ENCODE measurements around the gene ING3.
"Not testable (repeated sequence)": the region's sequence is repeated elsewhere in the genome, so short reads cannot be mapped to it uniquely, and the experiment has no call there.

The ING3 gene

GRCh38 chr7:121002757-121003200, 52.2 kb downstream of the ING3 start:
- DNase-seq (ENCODE audit: low read depth) = peak; percentile 64

GRCh38 chr7:121003986-121004685, 53.6 kb downstream of the ING3 start:
- no peak for DNase-seq (ENCODE audit: low read depth)

- DNase-seq (ENCODE audit: low read depth) = not testable (repeated sequence)
Observed at GRCh38 chr7:121005058-121005457, 54.5 kb downstream of the ING3 start.

- no peak for DNase-seq (ENCODE audit: low read depth)
Observed at GRCh38 chr7:121005996-121006584, 55.5 kb downstream of the ING3 start.

- peak; percentile 13 for DNase-seq (ENCODE audit: low read depth)
Observed at GRCh38 chr7:121006711-121007315, 56.2 kb downstream of the ING3 start.

GRCh38 chr7:121008816-121009215, 58.2 kb downstream of the ING3 start:
- no peak for DNase-seq (ENCODE audit: low read depth)

- DNase-seq (ENCODE audit: low read depth) = peak; percentile 22
Observed at GRCh38 chr7:121011401-121011800, 60.8 kb downstream of the ING3 start.

- no peak for DNase-seq (ENCODE audit: low read depth)
Observed at GRCh38 chr7:121012170-121012874, 61.7 kb downstream of the ING3 start.

GRCh38 chr7:121012919-121013318, 62.3 kb downstream of the ING3 start:
- DNase-seq (ENCODE audit: low read depth) = no peak

- no peak for DNase-seq (ENCODE audit: low read depth)
Observed at GRCh38 chr7:121015560-121015959, 65.0 kb downstream of the ING3 start.

- peak; percentile 85 for DNase-seq (ENCODE audit: low read depth)
Observed at GRCh38 chr7:121016966-121017365, 66.4 kb downstream of the ING3 start.

- peak; percentile 23 for DNase-seq (ENCODE audit: low read depth)
Observed at GRCh38 chr7:121017586-121017985, 67.0 kb downstream of the ING3 start.

GRCh38 chr7:121019018-121019417, 68.4 kb downstream of the ING3 start:
- peak; percentile 74 for DNase-seq (ENCODE audit: low read depth)

- DNase-seq (ENCODE audit: low read depth) = peak; percentile 64
Observed at GRCh38 chr7:121020249-121020988, 69.8 kb downstream of the ING3 start.

GRCh38 chr7:121020989-121021969, 70.7 kb downstream of the ING3 start:
- no peak for DNase-seq (ENCODE audit: low read depth)

GRCh38 chr7:121023194-121023593, 72.6 kb downstream of the ING3 start:
- no peak for DNase-seq (ENCODE audit: low read depth)

- DNase-seq (ENCODE audit: low read depth) = peak; percentile 52
Observed at GRCh38 chr7:121023683-121024511, 73.3 kb downstream of the ING3 start.

GRCh38 chr7:121024611-121025010, 74.0 kb downstream of the ING3 start:
- DNase-seq (ENCODE audit: low read depth) = no peak

- DNase-seq (ENCODE audit: low read depth) = no peak
Observed at GRCh38 chr7:121026159-121026558, 75.6 kb downstream of the ING3 start.

- no peak for DNase-seq (ENCODE audit: low read depth)
Observed at GRCh38 chr7:121026577-121027111, 76.1 kb downstream of the ING3 start.

Data from EH (cell line).